ENCODE measurements around the gene USP34.
A peak's percentile ranks its signal among the peaks of the same experiment; 100 is the strongest.

Gene USP34

DNA sequence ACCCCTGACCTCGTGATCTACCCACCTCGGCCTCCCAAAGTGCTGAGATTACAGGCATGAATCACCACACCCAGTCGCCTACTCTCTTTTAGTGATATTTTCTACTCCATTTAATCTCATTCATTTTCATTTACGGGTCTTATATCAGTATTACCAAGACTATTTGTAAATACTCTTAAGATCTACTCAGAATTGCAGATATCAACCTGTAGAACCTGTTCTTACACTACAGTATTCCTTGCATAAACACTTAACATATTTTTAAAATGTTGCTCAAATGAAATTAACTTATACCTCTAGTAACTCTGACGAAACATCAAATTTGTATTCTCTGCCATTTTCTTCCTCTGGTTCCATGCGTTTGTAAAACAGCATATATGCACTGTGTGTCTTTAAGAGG is 229.6 kb downstream of the USP34 start:
- TF ChIP-seq, protein P1, sequence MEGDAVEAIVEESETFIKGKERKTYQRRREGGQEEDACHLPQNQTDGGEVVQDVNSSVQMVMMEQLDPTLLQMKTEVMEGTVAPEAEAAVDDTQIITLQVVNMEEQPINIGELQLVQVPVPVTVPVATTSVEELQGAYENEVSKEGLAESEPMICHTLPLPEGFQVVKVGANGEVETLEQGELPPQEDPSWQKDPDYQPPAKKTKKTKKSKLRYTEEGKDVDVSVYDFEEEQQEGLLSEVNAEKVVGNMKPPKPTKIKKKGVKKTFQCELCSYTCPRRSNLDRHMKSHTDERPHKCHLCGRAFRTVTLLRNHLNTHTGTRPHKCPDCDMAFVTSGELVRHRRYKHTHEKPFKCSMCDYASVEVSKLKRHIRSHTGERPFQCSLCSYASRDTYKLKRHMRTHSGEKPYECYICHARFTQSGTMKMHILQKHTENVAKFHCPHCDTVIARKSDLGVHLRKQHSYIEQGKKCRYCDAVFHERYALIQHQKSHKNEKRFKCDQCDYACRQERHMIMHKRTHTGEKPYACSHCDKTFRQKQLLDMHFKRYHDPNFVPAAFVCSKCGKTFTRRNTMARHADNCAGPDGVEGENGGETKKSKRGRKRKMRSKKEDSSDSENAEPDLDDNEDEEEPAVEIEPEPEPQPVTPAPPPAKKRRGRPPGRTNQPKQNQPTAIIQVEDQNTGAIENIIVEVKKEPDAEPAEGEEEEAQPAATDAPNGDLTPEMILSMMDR (IDR thresholded peaks at IDR 0.05; ENCODE audit: low read depth, low read length): no peak
- TF ChIP-seq POLR2A (IDR thresholded peaks at IDR 0.05; ENCODE audit: extremely low read depth, insufficient read length) (no peak), MYC (IDR thresholded peaks at IDR 0.05; ENCODE audit: low read depth, low read length) (no peak), MAX (IDR thresholded peaks at IDR 0.05; ENCODE audit: low read depth, low read length) (no peak)
- no peak for DNase-seq (ENCODE audit: low read depth)

GRCh38 chr2:61238219-61239012 is 232.5 kb downstream of the USP34 start:
- TF ChIP-seq MAX (IDR thresholded peaks at IDR 0.05; ENCODE audit: low read depth, low read length): no peak
- TF ChIP-seq POLR2A (IDR thresholded peaks at IDR 0.05; ENCODE audit: extremely low read depth, insufficient read length): no peak
- TF ChIP-seq MYC (IDR thresholded peaks at IDR 0.05; ENCODE audit: low read depth, low read length): no peak
- TF ChIP-seq, protein P1 (IDR thresholded peaks at IDR 0.05; ENCODE audit: low read depth, low read length): no peak
- no peak overlapping the region for H3K4me3 ChIP-seq (ENCODE audit: low read depth, low read length)
- no peak for DNase-seq (ENCODE audit: low read depth)

More for the DNA sequence above, 229.6 kb downstream of the USP34 start:
- H3K4me3 ChIP-seq (ENCODE audit: low read depth, low read length): no peak overlapping the region

DNA sequence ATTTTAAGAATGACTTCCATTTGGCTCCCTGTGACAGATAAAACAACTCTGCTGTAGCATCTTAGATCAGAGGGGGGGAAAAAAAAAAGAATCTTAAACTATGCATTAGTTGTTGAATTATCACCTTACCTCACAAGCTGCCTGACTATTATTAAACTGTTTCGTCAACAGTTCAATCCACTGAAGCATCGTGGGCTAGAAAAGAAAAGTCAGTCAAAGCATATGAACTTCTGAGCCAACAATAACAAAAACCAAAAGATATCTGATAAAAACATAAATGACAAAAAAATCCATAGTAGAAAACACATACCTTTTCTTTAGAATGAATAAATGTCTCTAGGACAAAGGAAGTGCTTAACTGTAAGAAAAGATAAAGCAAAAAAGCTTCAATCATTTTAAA is 235.2 kb downstream of the USP34 start:
- DNase-seq (ENCODE audit: low read depth): no peak
- TF ChIP-seq POLR2A (IDR thresholded peaks at IDR 0.05; ENCODE audit: extremely low read depth, insufficient read length): no peak
- no peak for TF ChIP-seq MAX (IDR thresholded peaks at IDR 0.05; ENCODE audit: low read depth, low read length)
- no peak overlapping the region for H3K4me3 ChIP-seq (ENCODE audit: low read depth, low read length)

- TF ChIP-seq, protein P1 (IDR thresholded peaks at IDR 0.05; ENCODE audit: low read depth, low read length): no peak
- TF ChIP-seq POLR2A (IDR thresholded peaks at IDR 0.05; ENCODE audit: extremely low read depth, insufficient read length): no peak
- no peak for TF ChIP-seq MYC (IDR thresholded peaks at IDR 0.05; ENCODE audit: low read depth, low read length)
- TF ChIP-seq MAX (IDR thresholded peaks at IDR 0.05; ENCODE audit: low read depth, low read length): no peak
- no peak overlapping the region for H3K4me3 ChIP-seq (ENCODE audit: low read depth, low read length)
- DNase-seq (ENCODE audit: low read depth): peak; percentile 13
Measured at GRCh38 chr2:61233581-61233980, 237.3 kb downstream of the USP34 start.

GRCh38 chr2:61229936-61230335 is 241.0 kb downstream of the USP34 start:
- H3K4me3 ChIP-seq (ENCODE audit: low read depth, low read length): no peak overlapping the region
- no peak for DNase-seq (ENCODE audit: low read depth)
- TF ChIP-seq POLR2A (IDR thresholded peaks at IDR 0.05; ENCODE audit: extremely low read depth, insufficient read length) (no peak), MAX (IDR thresholded peaks at IDR 0.05; ENCODE audit: low read depth, low read length) (no peak), MYC (IDR thresholded peaks at IDR 0.05; ENCODE audit: low read depth, low read length) (no peak)
- TF ChIP-seq, protein P1 (IDR thresholded peaks at IDR 0.05; ENCODE audit: low read depth, low read length): no peak

DNA sequence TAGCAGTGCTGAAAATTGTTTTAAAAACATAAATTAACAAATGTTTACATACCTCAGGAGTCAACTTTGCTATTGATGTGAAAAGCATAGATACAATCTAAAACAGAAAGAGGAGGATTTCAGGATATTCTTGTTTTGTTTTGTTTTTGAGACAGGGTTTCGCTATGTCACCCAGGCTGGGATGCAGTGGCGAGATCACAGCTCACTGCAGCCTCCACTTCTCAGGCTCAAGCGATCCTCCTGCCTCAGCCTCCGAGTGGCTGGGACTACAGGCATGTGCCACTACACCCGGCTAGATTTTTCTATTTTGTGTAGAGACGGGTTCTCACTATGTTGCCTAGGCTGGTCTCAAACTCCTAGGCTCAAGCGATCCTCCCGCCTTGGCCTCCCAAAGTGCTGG is 248.3 kb downstream of the USP34 start:
- no peak for DNase-seq (ENCODE audit: low read depth)
- no peak for TF ChIP-seq MAX (IDR thresholded peaks at IDR 0.05; ENCODE audit: low read depth, low read length)
- TF ChIP-seq, protein P1 (IDR thresholded peaks at IDR 0.05; ENCODE audit: low read depth, low read length): no peak
- no peak for TF ChIP-seq POLR2A (IDR thresholded peaks at IDR 0.05; ENCODE audit: extremely low read depth, insufficient read length)
- no peak for TF ChIP-seq MYC (IDR thresholded peaks at IDR 0.05; ENCODE audit: low read depth, low read length)
- no peak overlapping the region for H3K4me3 ChIP-seq (ENCODE audit: low read depth, low read length)

All from NB4 (cell line).